GM19324 (cell line): ENCODE results near the gene UBL4A.
A peak's percentile ranks its signal among the peaks of the same experiment; 100 is the strongest.

Experiments used
- ATAC-seq: cut with Tn5 transposase; IDR thresholded peaks from one replicate; pipeline ENCODE4 v1.9.1; 2021; ENCODE audit warnings: mild to moderate bottlenecking, moderate library complexity; ENCODE audit not compliant: unreplicated experiment, low FRiP score

UBL4A gene

GRCh38 chrX:154441984-154442707, 44.3 kb downstream of the UBL4A start:
- ATAC-seq, result no peak

GRCh38 chrX:154441564-154441963, 44.9 kb downstream of the UBL4A start:
- ATAC-seq, result no peak

GRCh38 chrX:154440623-154441357, 45.6 kb downstream of the UBL4A start:
- ATAC-seq, result no peak

- no peak for ATAC-seq
Observed at GRCh38 chrX:154439841-154440240, 46.6 kb downstream of the UBL4A start.

GRCh38 chrX:154437971-154438893, 48.2 kb downstream of the UBL4A start:
- no peak for ATAC-seq

- peak; percentile 40 for ATAC-seq
Observed at GRCh38 chrX:154436983-154437752, 49.2 kb downstream of the UBL4A start, which contains the start of gene GDI1. TSS of gene GDI1 (plus strand) at chrX:154437154. CDS start at chrX:154437255, 101 bp downstream.

GRCh38 chrX:154436374-154436982, 49.9 kb downstream of the UBL4A start:
- peak; percentile 33 for ATAC-seq

- no peak for ATAC-seq
Observed at GRCh38 chrX:154435171-154435733, 51.2 kb downstream of the UBL4A start.

- no peak for ATAC-seq
Observed at GRCh38 chrX:154434394-154435168, 51.8 kb downstream of the UBL4A start.
